Medulla oblongata (tissue), 1 donor: ENCODE data around the gene ATP9B.

Experiments
- DNase-seq: peaks from one replicate; pipeline ENCODE4 v3.0.0-alpha.2; 2015; ENCODE audit errors: extremely low spot score

The ATP9B gene

DNA sequence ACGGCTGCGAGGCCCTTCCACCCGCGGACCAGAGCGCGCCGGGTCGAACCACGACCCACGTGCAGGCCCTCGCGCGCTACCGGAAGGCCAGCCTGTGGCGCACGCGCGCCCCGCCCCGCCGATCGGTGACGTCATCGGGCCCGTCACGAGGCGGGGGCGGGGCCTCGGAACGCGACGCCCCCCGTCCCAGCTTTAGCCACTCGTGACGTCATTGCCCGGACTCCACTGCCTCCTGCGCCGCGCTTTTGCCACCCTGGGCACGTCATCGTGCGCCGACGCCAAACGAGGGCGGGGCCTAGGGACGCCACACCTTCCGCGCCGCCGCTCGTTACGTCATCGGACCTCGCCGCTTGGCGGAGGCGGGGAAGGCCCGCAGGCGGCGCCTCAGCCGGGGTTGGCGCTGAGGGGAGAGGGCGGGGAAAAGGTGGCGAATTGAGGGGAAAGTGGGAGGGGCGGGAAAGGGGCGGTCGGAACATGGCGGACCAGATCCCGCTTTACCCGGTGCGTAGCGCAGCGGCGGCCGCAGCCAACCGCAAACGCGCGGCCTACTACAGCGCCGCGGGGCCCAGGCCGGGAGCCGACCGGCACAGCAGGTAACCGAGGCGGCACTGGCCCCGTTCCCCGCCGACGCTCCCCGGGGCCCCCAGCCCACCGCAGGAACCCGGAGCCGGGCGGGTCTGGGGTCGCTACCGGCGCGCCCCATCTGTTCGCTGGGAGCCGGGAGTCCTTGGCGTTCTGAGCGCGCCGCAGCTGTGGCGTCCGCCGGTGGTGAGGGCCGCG is at the start of gene ATP9B:
Gene ATP9B (plus strand): TSS at position 458 of the 780 bp plus-strand sequence. CDS start 17 bp downstream, at position 475.
- peak; percentile 99 for DNase-seq

DNA sequence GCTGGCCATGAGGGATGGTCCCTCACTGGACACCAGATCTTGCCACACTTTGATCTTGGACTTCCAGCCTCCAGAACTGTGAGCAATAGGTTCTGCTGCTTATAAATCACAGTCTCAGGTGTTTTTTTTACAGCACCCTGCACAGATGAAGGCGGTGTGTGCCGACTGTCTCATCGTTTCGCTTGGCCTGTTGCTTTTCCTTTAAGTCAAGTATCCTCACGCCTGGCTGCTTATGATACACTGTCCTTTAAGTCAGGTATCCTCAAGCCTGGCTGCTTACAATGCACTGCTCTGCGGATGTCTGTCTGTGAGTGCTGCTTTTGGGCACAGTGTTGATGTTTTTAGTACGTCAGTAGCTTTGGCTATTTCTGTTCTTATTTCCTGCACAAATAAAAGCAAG is 49.3 kb upstream of the ATP9B start:
- no peak for DNase-seq

DNA sequence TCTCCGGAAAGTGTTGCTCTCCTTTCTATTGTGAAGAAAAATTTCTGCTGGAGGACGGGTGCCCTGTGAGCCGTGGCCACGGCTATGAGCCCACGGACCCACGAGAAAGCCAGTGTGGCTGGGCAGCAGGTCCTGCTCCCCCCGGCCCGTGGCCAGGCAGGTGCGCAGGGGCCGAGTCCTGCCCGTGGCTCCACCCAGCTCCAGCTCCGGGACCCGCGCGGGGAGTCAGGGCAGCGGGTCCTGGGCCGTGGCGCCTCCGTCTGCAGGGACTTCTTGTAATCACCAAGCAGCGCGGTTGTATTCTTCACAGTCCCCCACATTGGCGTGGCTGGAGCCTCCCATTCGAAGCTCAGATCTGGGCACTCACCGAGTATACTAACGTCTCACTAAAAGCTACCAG is 46.6 kb upstream of the ATP9B start:
- DNase-seq = no peak

GRCh38 chr18:79026491-79026890 is 42.7 kb upstream of the ATP9B start:
- no peak for DNase-seq

DNA sequence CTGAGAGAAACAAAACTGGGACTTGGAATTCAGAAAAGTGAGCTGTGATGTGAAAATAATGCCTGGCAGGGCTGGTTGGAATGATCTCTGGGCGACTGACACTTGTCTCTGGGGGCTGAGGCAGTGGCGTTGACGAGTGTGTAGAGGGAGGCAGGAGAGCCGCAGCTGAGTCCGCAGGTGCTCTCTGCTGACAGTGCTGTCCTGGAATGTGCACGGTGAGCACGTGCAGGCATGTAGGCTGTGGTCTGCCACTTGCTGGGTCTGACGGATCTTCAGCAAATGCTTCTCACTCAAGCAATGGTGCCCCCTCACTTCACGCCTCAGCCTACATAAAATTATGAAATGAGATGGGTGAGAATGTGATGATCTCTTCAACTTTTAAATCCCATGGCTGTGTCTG is 38.5 kb upstream of the ATP9B start:
- no peak for DNase-seq

DNA sequence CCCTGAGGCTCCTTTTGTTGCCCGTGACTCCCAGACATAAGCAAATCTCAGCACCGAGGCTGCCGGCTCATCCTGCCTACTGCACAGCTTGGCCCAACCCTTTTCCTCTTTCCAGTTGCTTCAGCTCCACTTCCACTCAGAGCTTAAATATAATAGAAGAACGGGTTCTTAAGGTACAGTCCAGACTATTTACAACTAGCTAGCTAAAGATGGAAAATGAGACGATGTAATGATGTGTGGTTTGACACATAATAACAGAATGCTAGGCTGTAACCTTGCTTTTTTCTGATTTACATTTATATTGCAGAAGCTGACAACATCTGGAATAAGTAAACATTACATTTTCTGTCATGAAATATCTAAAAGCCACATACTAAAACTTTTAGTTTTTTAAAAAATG is 26.9 kb upstream of the ATP9B start:
- no peak for DNase-seq

- DNase-seq = no peak
Measured at GRCh38 chr18:79043288-79043687, 25.9 kb upstream of the ATP9B start.

DNA sequence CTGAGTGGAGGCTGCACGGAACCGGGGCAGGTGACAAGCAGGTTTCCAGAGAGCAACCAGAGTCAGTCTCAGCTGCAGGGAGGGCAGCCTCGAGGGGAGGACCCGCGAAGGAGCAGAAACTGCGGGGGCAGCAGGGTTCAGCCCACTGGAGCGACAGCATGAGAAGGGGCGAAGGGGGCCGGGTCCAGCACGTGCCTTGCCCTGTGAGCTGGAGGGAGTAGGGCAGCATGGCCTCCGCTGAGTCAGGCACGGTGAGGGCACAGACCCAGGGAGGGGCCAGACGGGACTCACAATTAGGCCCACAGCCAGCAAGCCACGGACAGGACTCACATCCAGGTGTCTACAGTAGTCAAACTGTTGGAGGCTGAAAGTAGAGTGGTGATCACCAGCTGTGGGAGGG is 22.7 kb upstream of the ATP9B start:
- no peak for DNase-seq

GRCh38 chr18:79047556-79048244 is 21.5 kb upstream of the ATP9B start:
- DNase-seq = no peak

GRCh38 chr18:79048245-79048632 is 21.0 kb upstream of the ATP9B start:
- DNase-seq = no peak

GRCh38 chr18:79049506-79049905 is 19.7 kb upstream of the ATP9B start:
- DNase-seq = no peak

GRCh38 chr18:79050005-79050404 is 19.2 kb upstream of the ATP9B start:
- no peak for DNase-seq

GRCh38 chr18:79056827-79057367 is 12.3 kb upstream of the ATP9B start:
- no peak for DNase-seq

DNA sequence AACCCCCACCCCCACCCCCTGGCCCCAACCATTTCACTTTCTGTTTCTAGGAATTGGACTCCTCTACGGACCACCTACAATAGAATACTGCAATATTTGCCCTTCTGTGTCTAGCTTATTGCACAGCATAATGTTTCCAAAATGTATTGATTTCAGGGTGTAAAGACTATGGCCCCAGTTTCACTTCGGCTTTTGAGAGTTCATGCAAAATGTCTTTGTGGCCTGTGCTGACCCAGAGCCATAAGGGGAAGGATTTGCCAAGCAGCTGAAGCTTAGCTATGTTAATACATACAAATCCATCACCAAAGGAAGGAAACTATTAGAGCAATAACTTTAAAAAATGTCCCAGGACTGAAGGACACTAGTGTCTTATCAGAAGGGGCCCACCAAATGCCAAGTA is 11.2 kb upstream of the ATP9B start:
- DNase-seq = no peak

GRCh38 chr18:79062806-79063205 is 6.4 kb upstream of the ATP9B start:
- no peak for DNase-seq

DNA sequence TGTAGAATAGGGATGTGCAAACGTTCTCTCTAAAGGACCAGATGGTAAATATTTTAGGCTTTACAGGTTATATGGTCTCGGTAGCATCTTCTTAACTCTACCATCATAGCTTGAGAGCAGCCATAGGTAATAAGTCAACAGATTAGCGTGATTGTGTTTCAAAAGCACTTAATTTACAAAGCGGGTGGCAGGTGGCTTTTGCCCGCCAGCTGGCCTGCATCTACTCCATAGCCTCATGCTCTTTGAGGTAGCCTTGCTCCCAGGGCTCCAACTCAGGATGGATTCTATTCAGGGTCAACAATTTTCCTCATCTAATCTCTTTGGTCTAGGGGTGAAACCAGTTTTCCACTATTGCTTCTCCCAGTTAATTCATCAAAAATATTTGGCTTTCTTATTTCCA is 5.0 kb upstream of the ATP9B start:
- DNase-seq = no peak

GRCh38 chr18:79065802-79066201 is 3.4 kb upstream of the ATP9B start:
- DNase-seq = no peak

DNA sequence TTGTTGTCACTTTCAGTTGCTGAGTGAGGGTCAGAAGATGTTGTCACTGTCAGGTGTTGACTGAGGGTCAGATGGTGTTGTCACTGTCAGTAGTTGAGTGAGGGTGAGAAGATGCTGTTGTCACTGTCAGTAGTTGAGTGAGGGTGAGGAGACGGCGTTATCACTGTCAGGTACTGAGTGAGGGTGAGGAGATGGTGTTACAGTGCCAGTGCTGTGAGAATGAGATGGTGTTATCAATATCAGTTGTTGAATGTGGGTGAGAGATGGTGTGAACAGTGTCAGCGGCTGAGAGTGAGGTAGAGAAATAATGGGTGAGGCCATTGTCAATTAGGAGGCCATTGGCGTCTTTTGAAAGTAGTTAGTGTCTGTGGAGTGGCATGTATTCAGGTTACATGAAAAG is 1.6 kb upstream of the ATP9B start:
- no peak for DNase-seq

GRCh38 chr18:79068341-79068936 is 755 bp upstream of the ATP9B start:
- DNase-seq = peak; percentile 46

- peak; percentile 30 for DNase-seq
Measured at GRCh38 chr18:79069717-79070151, 540 bp downstream of the ATP9B start.

DNA sequence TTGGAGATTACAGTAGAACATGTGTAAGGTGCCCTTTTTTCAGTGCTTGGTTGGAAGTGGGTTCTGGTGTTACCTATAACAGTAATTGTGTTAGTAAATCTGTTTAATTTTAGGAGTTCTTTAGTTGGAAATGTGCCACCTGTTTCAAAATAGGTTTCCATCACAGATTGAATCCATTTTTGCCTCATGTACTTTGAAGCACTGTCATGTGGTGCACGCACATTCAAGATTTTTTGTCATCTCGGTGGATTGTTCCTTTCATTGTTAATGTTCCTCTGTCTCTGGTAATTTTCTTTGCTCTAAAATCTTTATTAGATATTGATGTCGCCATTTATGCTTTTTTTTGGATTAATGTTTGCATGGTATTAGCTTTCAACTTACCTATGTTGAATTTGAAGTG is 1.3 kb downstream of the ATP9B start:
- DNase-seq = no peak

DNA sequence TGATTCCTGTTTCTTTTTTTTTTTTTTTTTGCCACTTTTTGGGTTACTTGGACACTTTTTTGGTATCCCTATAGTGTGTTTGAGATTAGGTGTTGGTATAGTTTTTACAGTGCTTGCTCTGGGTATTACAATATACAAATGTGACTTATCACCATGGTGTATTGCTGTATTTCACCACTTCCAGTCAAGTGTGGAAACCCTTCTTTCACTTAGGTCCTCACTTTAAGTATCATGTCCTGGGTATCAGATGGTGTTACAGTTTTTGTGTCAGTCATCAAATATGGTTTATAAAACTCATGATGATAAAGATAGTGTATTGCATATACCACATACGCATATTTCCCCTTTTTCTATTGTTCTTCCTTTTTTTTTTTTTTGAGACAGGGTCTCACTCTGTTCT is 1.8 kb downstream of the ATP9B start:
- no peak for DNase-seq
